Heart right ventricle (tissue), 16 donors: Measurements from ENCODE around the gene PLP2. TPM values are rescaled to one million over a fixed set of nuclear protein-coding genes. Genes with fewer than 3 reads are reported as not detected.

ENCODE experiments used
- ATAC-seq, 8 donors: fragments of 200-7000 bp; cut with Tn5 transposase; one replicate each; pipeline ENCODE4 v1.9.1; 2020; ENCODE audit warnings: mild to moderate bottlenecking in 8 of 8, moderate library complexity in 8 of 8, moderate number of reproducible peaks in 1 of 8
- DNase-seq, 2 donors: peaks; one replicate each; pipeline ENCODE4 v3.0.0-alpha.2; 2020
- H3K27ac ChIP-seq, 10 donors: fragments of 200-600 bp; sonication (generic) in 2 of 10; one replicate each; pipeline versions ENCODE4 v1.5.0 to v1.8.0; 2020 to 2022; ENCODE audit warnings: mild to moderate bottlenecking in 3 of 10
- H3K27me3 ChIP-seq, 7 donors: fragments of 200-600 bp; one replicate each; pipeline ENCODE4 v1.8.0; 2021 to 2022; ENCODE audit warnings: mild to moderate bottlenecking in 2 of 7
- H3K36me3 ChIP-seq, 9 donors: fragments of 200-600 bp; sonication (generic) in 1 of 9; one replicate each; pipeline versions ENCODE4 v1.5.0 to v1.8.0; 2020 to 2022; ENCODE audit warnings: mild to moderate bottlenecking in 2 of 9
- H3K4me1 ChIP-seq, 9 donors: fragments of 200-600 bp; sonication (generic) in 1 of 9; one replicate each; pipeline versions ENCODE4 v1.5.0 to v1.8.0; 2020 to 2022; ENCODE audit warnings: mild to moderate bottlenecking in 4 of 9
- H3K4me3 ChIP-seq, 10 donors: fragments of 200-600 bp; sonication (generic) in 2 of 10; one replicate each; pipeline versions ENCODE4 v1.5.0 to v1.8.0; 2020 to 2022; ENCODE audit warnings: mild to moderate bottlenecking in 7 of 10, moderate library complexity in 2 of 10
- H3K9me3 ChIP-seq, 11 donors: fragments of 200-600 bp in 10 of 11; sonication (generic) in 2 of 11; one replicate each; pipeline versions ENCODE4 v1.5.0 to v1.8.0; 2013 to 2022; ENCODE audit warnings: mild to moderate bottlenecking in 2 of 11, control low read depth in 1 of 11, moderate library complexity in 1 of 11
- CTCF ChIP-seq, 9 donors: fragments of 200-600 bp; sonication (generic) in 2 of 9; IDR thresholded peaks; one replicate each; pipeline versions ENCODE4 v1.5.0 to v1.8.0; 2021 to 2022; ENCODE audit warnings: antibody characterized with exemption in 9 of 9, mild to moderate bottlenecking in 5 of 9, moderate library complexity in 1 of 9
- WGBS, 2 donors: extraction: QIAGEN DNeasy Blood & Tissue Kit; methylation state at CpG; one replicate each; pipeline ENCODE4 v1.1.7; 2013; ENCODE audit warnings: inconsistent platforms in 1 of 2; 5-methylcytosine and 5-hydroxymethylcytosine counted together
- intact Hi-C, 10 donors: fragments of 100-400 bp; cut with DNase I; formaldehyde crosslinking; loops; one replicate each; pipeline versions ENCODE4 v1.11.1 to v1.14.2; 2022
- polyA plus RNA-seq, 2 donors: library from polyadenylated mRNA; stranded (reverse); fragments of 200-250 nt; gene quantifications; one replicate each; pipeline ENCODE4 v1.2.3, GENCODE V29; 2013
- total RNA-seq, 10 donors: library from RNA; stranded (reverse); fragmentation: NEBNext Ultra II Directional in 3 of 10; extraction: Animal tissue kit (Norgen Biotek cat#: 25700) in 3 of 10; gene quantifications; one replicate each; pipeline versions ENCODE4 v1.2.1 to v1.2.4, GENCODE V29; 2021 to 2023
- donor health status: Arrhythmogenic right ventricular cardiomyopathy.
- donor health status: ischemic (EF 13 %, LVEDD 7.1; RV severe dilation, severe dysfunction).
- donor health status: healthy with polysubstance abuse.
- donor health status: DM: no; HTN: yes; CAD: no.
- donor health status: DM: no; HTN: no; CAD: no.
- donor health status: ischemic (EF 25% LVEDD 6.9; RV normal size, moderate dysfunction).
- donor health status: ischemic (EF 25% LVEDD 5.7; RV mildly dilated, moderate dysfunction).
- donor health status: healthy.
- donor health status: DM: yes; HTN: yes; CAD: no.
- donor health status: Ischemic cardiomyopathy.
- donor health status: ischemic (EF 35%, LVEDD 5.7; RV mildly dilated, moderate dysfunction).
- donor health status: nonischemic (EF 11% LVEDD 7.7; RV severe dilation, severe dysfunction).
- donor health status: DM: yes; HTN: yes; CAD: no.
- donor health status: PGD.
- donor health status: ischemic (EF 29% LVEDD 5.4; RV normal size, mild dysfunction).
- donor health status: nonischemic (EF 23%, LVEDD 6.1; RV moderate dilation, normal function).

Gene PLP2
- total and polyA plus RNA-seq, 12 donors: 20.3 to 352 (median 54.2) TPM

- peaks cover 0 to 29% (median 11%) of the 10 kb centered on the region in 9 donors for H3K4me1 ChIP-seq
- 6 to 11% methylated on average over 52 to 61 of the region's 61 CpGs for WGBS, 2 donors
- peak; percentile 78 to 83 for DNase-seq
- ATAC-seq: peak; percentile 39 to 67 (median 52)
- no peaks in the 10 kb centered on the region for H3K27me3 ChIP-seq
- peak overlapping the region; percentile 84 to 96 (median 94) for H3K27ac ChIP-seq
- H3K36me3 ChIP-seq: no peaks in the 10 kb centered on the region
- H3K9me3 ChIP-seq: no peaks in the 10 kb centered on the region
- TF ChIP-seq CTCF (IDR thresholded peaks at IDR 0.05): peak in 6 of 9 donors; percentile 25 to 58 (median 44)
- peak overlapping the region; percentile 21 to 56 (median 49) for H3K4me3 ChIP-seq
- intact Hi-C loops: loop anchor here in 1 of 10 donors (2.0 to 5.0 kb wide), 2 partner anchors 19 to 44 kb away; partner anchors contain the start of gene GPKOW
These were observed 5.5 kb upstream of the PLP2 start for GRCh38 chrX:49165901-49166881.

- peak overlapping the region; percentile 84 to 96 (median 94) for H3K27ac ChIP-seq
- peaks cover 0 to 5% (median 0%) of the 10 kb centered on the region in 11 donors for H3K9me3 ChIP-seq
- WGBS, 2 donors: 2 to 3% methylated on average over 34 to 35 of the region's 35 CpGs
- no peaks in the 10 kb centered on the region for H3K36me3 ChIP-seq
- peak overlapping the region; percentile 21 to 56 (median 49) for H3K4me3 ChIP-seq
- H3K27me3 ChIP-seq: no peaks in the 10 kb centered on the region
- ATAC-seq (peak; percentile 48 to 81 (median 74)), DNase-seq (peak; percentile 72 to 74)
- H3K4me1 ChIP-seq: peaks cover 0 to 29% (median 11%) of the 10 kb centered on the region in 9 donors
- TF ChIP-seq CTCF (IDR thresholded peaks at IDR 0.05): no peak
- intact Hi-C loops: loop anchor here in 1 of 10 donors (5.0 kb wide), 1 partner anchor 45 kb away; the partner anchor contains the start of gene GPKOW
These were observed 4.6 kb upstream of the PLP2 start for GRCh38 chrX:49166914-49167739.

- peaks cover 0 to 31% (median 11%) of the 10 kb centered on the region in 9 donors for H3K4me1 ChIP-seq
- peak overlapping the region; percentile 84 to 96 (median 94) for H3K27ac ChIP-seq
- ATAC-seq: peak in 1 of 8 donors; percentile 11
- intact Hi-C loops: loop anchor here in 1 of 10 donors (5.0 kb wide), 1 partner anchor 45 kb away; the partner anchor contains the start of gene GPKOW
- TF ChIP-seq CTCF (IDR thresholded peaks at IDR 0.05): no peak
- peak overlapping the region; percentile 21 to 56 (median 49) for H3K4me3 ChIP-seq
- H3K36me3 ChIP-seq: no peaks in the 10 kb centered on the region
- 58 to 60% methylated on average over 3 of the region's 3 CpGs for WGBS, 2 donors
- no peaks in the 10 kb centered on the region for H3K27me3 ChIP-seq
- no peak for DNase-seq
- H3K9me3 ChIP-seq: peaks cover 0 to 5% (median 0%) of the 10 kb centered on the region in 11 donors
These were observed 4.0 kb upstream of the PLP2 start for GRCh38 chrX:49167740-49168108.
